Measurements from ENCODE around the gene SLC30A10.
"Not testable (repeated sequence)": the region's sequence is repeated elsewhere in the genome, so short reads cannot be mapped to it uniquely, and the experiment has no call there.

SLC30A10 gene

DNA sequence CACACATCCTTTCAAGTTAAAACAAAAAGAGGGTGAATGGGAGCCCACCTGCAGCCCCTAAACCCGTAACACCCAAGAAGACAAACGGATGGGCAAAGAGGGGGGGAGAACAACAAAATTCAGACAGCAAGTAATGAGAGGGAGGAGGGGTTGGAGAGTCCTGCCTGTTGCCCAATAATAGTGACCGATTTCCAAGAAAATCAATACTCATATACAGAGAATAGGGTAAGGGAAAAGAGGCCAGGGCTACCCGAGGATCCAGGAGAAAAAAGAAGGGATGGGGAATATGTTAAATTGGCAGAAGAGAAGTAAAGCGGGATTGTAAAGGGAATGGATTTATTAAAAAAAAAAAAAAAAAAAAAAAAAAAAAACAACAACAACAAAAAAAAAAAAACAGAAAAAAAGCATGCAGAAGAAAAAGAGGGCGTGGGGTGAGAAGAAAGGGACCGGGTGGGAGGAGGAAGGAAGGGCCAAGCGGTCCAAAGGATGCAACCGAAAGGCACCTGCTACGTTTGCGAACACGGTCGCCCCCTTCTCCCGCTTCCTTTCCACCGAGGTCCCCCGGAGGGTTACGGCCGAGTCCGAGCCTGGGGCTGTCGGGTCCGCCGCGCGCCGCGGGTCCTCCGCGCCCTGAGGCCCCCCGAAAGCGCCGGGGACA, 930 bp downstream of the SLC30A10 start:
- no peak for DNase-seq

DNA sequence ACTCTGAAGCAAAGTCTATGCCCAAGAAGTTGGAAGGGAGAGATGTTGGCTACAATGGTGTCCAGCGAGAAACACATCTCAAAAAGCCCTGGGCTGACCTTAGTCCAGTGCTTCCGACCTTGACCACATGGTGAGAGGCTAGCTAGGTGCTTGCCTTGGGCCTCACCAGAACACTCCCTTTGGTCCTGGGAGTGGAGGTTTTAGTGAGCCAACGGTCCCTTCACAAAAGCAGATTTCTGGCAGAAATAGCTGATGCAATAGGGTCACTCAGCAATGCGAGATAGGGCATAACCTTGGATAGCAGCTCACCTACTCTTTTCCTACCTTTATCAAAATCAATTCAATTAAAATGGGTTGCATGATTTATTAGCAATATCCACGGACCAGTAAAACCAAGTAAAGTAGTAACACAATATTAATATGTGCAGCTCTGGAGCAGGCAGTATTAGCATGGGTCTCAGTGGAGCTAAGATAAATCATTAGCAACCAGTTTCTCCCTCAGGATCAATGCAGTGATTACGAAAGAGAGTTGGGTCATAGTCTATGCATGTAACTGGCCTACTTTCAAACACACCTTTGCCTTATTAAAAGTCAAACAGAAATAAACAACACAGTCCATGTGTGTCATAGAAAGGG, 1.9 kb downstream of the SLC30A10 start:
- DNase-seq, result no peak

DNA sequence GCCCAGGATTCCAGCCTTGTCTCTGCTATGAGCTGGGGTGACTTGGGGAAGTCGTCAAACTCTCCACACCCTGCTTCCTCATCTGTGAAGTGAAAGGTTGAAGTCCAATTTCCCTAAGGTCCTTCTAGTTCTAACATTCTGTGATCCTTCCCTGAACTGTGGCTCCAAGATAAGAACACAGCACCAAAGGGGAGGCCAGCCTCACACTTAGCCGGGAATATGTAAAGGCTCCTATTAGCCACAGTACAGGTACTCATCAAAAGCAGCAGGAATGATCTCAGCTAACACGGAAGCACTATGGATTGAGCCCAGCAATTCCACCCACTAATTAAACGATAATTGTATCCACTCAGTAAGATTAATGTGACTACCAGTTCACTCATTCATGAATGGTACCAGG, 4.0 kb downstream of the SLC30A10 start:
- no peak for DNase-seq

DNA sequence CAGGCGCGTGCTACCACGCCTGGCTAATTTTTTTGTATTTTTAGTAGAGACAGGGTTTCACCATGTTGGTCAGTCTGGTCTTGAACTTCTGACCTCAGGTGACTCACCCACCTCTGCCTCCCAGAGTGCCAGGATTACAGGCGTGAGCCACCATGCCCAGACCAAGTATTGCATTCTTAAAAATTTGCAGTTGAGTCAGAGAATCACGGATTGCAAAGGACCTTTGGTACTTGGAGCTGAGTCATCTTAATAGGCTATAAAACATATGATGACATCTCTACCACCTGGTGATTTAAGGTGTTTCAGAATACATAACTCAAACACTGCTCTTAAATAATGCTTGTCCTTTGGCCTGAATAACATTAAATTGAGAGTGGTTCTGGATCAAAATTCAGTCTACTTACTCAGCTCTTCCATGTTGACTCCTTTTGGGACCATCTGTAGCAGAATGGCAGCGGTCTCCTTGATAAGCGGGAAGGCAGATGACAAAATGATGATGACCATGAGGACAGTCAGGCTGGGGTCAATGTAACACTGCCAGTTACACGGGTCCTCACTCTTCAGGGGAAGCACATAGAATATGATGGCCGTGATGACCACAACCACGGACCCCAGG, 10.4 kb downstream of the SLC30A10 start:
- DNase-seq, result no peak

DNA sequence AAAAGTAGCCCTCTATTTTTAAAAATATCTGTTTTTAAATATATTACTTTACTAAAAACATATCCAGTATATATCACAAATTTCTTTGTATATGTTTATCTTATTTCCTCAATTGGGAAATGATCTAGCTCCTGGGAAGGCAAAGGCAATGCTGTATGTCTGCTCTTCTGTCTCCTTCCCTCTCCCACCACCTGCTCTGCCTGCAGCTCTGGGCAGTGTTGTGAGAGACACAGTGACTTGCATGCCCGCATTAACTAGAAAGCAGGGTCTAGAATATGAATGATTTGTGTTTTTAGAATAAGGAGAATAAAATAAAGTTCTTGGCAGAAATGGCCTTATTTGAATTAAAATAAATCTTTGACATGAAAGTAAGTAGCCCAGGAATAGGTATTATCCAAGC, 11.1 kb downstream of the SLC30A10 start:
- no peak for DNase-seq

DNA sequence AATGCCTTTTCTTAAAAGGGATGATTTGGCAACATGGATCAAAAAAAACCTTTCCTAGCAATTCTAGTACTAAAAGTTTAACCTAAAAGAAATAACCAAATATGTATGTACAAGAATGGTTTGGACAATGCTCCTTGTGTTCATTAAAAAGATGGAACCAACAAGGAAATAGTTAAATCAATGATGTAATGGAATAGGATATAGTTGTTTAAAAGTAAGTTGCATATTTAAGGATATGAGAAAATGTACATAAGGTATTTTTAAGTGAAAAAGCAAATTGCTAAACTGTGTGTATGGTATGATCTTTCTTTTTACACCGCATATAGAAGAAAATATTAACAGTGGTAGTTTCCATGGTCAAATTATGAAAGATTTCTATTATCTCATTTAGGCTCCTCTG, 12.1 kb downstream of the SLC30A10 start:
- no peak for DNase-seq

DNA sequence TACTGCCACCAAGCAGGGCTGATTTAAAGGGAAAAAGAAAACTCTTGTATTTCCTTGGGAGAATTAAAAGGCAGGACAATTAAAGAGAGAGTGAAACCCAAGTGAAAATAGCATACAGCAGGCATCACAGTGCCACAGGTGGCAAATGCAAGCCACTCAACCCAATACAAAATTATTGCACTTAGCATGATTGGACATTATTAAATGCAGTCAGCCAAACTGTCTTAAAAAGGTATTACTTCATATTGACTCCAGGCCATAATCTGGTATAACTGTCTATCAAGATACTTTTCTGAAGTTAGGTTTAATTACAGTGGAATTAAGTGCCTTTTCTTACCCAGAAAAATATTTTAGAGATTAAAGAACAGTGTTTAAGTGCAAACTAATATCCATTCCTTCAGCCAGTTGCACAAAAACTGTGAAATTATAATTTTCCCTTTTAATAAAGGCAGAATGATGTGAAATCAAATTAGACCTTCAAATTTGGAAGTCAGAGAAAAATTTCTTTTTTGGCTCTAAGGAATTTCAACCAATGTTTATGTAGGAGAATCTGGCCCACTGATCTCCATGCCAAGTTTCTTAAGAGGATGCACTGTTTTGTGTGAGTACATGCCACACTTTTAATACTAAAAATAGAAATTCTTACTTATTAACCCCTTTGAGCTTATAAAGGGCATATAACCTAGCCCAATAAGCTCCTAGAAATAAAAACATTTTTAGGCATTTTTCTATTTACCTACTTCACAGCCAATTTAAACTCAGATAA, 15.2 kb downstream of the SLC30A10 start:
- DNase-seq, result no peak

DNA sequence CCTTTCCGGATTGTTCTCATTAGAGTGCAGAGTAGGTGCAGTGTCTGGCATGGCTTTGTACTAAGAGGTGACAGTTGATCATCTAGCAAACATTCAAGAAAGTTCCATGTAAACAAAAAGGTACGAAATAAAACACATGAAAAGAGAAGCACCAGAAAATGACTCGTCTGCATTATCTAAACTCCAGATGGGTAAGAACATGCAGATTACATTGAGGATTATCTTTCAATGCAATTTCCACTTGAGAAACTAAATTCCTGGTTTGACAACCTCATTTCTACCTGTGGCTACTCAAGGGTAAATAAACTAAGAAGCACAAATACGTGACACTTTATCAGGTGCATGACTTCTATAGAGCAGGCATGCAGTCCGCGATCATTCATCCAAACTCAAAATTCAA, 17.6 kb downstream of the SLC30A10 start:
- no peak for DNase-seq

DNA sequence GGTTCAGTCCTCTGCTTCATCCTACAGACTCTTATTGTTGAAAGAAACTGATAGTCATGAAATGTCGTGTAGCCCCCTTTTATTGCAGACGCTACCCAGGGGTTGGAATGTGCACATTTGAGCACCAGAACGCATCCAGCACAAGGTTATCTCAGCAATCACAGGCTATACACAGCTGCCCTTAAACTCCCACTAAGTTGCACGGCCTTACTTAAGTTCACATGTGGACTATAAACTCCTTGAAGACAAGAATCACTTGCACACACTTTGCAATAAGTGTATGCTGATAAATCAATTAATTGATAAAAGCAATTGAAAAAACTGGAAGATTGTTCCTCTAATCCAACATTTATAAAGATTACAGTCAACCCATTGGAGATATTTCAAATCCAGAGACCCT, 18.9 kb downstream of the SLC30A10 start:
- no peak for DNase-seq

DNA sequence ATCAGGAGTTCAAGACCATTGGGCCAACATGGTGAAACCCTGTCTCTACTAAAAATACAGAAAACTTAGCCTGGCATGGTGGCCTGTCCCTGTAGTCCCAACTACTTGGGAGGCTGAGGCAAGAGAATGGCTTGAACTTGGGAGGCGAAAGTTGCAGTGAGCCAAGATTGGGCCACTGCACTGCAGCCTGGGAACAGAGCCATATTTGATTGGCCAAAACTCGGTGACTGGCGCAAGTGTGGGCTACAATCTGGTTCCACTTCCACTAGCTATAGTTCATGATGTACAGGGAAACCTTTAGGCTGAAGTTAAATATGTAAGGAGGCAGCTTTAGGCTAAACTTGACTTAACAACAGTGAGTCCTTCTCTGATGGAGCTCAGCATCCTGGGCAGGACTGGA, 20.2 kb downstream of the SLC30A10 start:
- no peak for DNase-seq

DNA sequence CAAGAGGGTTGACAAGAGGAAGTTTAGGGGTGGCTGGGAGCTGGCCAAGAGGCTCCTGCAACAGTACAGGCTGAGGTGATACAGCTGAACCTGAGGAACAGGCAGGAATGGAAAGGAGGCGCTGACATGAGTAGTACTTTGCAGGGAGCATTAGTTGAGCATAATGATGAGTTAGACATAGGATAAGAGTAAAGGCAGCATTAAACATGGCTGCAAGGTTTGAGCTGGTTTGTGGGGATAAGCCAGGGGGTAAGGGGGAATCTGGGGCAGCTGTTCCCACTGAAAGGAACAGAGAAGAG, 20.6 kb downstream of the SLC30A10 start:
- DNase-seq, result no peak

DNA sequence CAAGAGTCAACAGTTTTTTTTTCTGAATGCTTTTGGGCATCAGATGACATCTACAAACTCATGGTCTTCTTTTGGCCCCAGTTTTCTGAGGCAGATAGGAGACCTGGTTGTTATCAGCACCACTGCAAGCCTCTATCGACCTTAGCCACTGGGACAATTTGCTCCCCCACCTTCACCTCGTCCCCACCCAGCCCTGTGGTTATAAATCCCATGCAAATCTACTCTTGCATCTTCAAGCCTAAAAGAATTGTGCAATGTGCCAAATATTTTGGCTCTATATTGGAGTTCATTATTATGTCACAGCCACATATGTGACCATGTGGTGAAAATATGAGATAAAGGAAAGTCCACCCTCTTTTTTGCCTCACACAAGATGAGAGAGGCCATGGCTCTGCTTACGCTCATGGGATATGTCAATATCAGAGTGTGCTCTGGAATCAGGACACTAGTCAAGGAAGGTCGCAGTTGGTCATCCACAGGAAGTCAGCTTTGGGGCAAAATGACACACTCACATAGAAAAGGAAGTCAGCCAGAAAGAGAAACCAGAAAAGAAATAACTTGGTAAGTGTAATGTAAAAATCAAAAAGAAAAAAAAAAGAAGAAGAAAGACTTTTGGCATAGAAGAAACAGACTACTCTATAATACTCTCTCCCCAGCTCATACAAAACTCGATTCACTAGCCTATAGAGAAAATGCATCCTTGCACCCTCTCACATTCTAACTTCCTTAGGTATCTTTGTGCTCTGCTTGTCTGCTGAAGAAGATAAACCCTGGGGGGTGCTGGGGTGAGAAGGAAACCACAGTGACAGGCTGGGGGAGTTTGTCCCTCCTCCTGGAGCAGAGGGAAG, 21.2 kb downstream of the SLC30A10 start:
- DNase-seq, result no peak

DNA sequence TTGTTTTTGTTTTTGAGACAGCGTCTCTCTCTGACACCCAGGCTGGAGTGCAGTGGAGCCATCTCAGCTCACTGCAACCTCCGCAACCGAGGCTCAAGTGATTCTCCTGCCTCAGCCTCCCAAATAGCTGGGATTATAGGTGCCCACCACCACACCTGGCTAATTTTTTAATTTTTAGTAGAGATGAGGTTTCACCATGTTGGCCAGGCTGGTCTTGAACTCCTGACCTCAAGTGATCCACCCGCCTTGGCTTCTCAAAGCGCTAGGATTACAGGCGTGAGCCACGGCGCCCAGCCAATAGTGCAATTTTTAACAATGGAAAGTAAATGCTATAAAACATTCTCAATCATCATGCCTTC, 21.8 kb downstream of the SLC30A10 start:
- DNase-seq, result not testable (repeated sequence)

DNA sequence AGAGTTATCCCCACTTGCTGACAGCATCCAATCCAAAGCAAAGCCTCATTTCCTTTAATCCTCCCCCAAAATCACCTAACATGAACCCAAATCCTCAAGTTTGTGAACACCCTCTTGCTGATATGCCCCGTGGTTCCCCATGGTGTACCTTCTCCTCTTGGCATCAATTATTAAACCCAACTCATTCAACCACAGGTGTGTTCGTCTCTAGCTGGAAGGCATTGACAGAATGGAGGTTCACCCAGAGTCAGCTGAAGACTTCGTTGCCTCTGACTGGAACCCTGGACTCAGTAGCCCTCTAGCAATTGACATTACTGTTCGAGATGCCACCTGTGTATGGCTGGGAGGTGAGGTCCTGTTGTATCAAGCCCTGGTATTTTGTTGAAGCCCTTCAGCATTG, 22.8 kb downstream of the SLC30A10 start:
- no peak for DNase-seq

DNA sequence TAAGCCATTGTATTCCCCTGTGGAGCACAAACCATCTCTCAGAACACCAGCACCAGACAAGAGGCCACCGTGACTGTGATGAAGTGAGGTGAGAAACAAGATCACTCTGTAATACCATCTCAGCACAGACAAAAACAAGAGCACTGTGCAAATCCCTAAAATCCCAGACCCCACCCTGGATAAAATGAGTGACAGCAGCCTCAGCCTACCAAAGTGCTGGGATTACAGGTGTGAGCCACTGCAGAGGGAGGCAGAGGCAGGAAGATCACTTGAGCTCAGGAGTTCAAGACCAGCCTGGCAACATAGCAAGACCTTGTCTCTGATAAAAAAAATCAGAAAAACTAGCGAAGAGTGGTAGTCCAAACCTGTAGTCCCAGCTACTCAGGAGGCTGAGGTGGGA, 23.4 kb downstream of the SLC30A10 start:
- no peak for DNase-seq

DNA sequence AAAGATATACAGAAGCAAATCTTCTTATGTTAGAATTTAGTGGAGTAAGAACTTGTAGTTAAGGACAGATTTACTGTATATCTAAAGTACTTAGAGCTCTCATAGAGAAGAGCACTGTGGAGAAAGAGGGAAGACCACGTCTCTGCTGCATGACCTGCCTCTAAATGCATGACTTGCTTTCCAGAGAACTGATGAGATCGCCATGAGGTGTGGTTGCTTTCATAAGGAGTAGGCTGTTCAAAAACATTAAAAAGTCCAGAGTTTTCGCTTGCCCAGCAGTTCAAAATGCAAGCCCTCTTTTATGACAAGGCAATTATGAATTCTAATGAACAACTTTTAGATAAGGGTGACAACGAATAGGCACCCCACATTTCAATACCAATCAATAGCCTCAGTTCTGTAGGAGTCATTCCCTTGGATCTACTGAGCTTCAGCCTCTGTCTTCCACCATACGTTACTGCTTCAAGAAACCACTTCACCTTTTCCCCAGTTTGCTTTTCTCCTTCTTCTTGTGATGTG, 24.9 kb downstream of the SLC30A10 start:
- no peak for DNase-seq

DNA sequence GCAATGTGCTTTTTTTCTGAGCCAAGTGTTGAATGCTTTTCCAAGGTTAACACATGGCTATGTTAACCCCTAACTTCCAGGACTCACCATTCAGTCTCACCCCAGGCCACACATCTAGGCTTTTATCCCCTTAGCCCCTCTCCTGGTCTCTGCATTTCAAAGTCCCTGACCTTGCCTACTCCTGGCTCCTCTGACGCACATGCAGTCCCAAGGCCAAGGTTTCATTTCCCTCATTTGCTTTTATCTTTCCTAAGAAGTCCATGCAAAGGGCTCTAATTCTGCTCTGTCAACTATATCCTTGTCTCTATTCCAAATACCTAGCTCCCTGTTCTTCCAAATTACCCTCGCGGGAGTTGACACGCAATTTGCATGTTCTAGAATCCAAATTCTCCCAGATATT, 25.4 kb downstream of the SLC30A10 start:
- no peak for DNase-seq

DNA sequence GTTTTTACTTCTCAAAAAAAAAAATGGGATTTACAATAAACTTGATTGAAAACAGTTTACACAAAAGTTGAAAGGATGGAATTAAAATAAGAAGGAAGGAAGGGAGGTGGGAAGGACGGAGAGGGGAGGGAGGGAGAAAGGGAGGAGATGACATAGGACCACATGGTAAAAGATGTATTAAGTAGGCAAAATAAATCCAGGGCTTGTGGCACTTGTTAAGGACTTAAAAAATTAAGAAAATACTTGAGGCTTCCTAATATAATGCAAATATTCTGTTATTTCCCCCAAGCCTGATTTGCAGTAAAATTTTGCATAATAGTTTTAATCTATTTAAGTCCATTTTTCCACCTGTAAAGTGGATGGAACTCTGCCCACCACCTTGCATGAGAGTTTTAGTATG, 27.5 kb downstream of the SLC30A10 start:
- no peak for DNase-seq

DNA sequence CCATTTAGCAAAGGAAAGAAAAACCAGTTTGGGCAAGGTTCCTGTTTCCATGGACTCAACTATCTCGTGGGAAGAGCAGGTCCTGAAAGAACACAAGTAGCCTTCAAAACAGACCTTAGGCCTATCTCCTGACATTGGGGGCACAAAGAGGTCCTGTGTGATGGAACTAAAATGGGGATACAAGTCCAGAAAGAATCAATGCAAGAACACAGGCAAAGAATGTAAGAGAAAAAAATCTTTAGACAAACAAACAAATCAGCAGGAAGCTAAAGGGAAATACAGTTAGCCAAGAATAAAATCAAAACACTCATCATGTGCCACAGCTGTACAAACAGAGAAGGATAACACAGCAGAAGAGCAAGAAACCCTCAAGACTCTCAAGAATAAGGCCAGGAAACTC, 28.2 kb downstream of the SLC30A10 start:
- DNase-seq, result no peak

DNA sequence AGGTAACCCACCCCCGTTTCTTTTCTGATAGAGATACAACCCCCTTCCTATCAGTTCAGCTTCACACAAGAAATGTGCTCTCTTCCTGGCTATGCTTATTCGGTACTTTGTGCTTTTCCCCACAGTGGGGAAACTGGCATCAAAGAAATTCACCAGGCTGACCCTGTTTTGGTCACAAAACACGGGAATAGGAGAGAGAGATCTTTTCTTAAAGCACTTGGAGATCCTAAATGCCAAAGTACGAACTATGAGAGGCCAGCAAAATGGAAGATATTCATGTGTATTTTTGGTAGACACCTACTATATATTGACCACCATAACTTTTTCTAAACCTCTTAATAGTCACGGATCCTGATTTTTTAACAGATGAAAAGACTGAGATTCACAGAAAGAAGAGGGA, 30.0 kb downstream of the SLC30A10 start:
- no peak for DNase-seq

DNA sequence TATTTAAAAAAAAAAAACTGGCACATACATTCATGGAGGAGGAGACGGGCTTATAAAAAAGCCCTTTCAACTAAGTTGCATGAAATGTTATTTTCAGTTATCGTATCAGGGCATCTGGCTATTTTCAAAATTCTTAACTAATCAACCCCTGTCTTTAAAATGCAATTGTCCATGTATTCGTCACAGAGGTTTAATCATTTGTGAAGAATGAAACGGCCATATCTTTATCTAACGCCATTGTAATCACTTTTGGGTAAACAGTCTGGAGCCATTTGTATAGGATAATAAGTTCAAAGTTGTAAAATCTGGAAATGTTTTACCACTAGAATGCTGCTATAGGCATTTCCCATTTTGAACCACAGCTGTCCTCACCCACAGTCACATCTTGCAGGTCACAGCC, 30.4 kb downstream of the SLC30A10 start:
- DNase-seq, result no peak

DNA sequence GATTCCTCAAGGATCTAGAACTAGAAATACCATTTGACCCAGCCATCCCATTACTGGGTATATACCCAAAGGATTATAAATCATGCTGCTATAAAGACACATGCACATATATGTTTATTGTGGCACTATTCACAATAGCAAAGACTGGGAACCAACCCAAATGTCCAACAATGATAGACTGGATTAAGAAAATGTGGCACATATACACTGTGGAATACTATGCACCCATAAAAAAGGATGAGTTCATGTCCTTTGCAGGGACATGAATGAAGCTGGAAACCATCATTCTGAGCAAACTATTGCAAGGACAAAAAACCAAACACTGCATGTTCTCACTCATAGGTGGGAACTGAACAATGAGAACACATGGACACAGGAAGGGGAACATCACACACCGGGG, 36.1 kb downstream of the SLC30A10 start:
- not testable (repeated sequence) for DNase-seq

DNA sequence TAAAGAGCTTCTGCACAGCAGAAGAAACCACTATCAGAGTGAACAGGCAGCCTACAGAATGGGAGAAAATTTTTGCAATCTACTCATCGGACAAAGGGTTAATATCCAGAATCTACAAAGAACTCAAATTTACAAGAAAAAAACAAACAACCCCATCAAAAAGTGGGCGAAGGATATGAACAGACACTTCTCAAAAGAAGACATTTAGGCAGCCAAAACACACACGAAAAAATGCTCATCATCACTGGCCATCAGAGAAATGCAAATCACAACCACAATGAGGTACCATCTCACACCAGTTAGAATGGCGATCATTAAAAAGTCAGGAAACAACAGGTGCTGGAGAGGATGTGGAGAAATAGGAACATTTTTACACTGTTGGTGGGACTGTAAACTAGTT, 36.5 kb downstream of the SLC30A10 start:
- not testable (repeated sequence) for DNase-seq

Measured in NCI-H446 (cell line).